Measurements from ENCODE around the gene TTC34. TPM values are rescaled to one million over a fixed set of nuclear protein-coding genes. Genes with fewer than 3 reads are reported as not detected.

TTC34 gene
- total and polyA plus RNA-seq, 2 donors (not counting 1 experiment from before 2014, with no cell fraction given): 0.05 to 0.17 TPM

GRCh38 chr1:2830761-2831425 is 29.4 kb upstream of the TTC34 start:
- Histone ChIP-seq H3K4me3 (replicated peaks in 1 of 4; ENCODE audit: control extremely low read depth in 1 of 4, insufficient read depth in 1 of 4, low read depth in 3 of 4, low read length in 4 of 4) (no peak overlapping the region), H3K36me3 (ENCODE audit: control insufficient read depth, insufficient read depth, low read length) (no peaks in the 10 kb centered on the region), H3K27me3 (ENCODE audit: control insufficient read depth, insufficient read depth, low read length) (no peaks in the 10 kb centered on the region), H3K4me1 (ENCODE audit: control insufficient read depth, extremely low read depth, insufficient read depth, low read length) (no peaks in the 10 kb centered on the region), H3K9me3 (ENCODE audit: control insufficient read depth, insufficient read depth, low read depth, low read length) (no peaks in the 10 kb centered on the region), H3K79me2 (ENCODE audit: control insufficient read depth, insufficient read depth, low read length) (no peaks in the 10 kb centered on the region), H4K20me1 (ENCODE audit: control insufficient read depth, extremely low read depth, insufficient read depth, low read length) (no peaks in the 10 kb centered on the region), H2AFZ (ENCODE audit: low read length) (no peak overlapping the region), H3K27ac (ENCODE audit: insufficient read depth, low read length) (no peak overlapping the region), H3K9ac (ENCODE audit: insufficient read depth, low read length) (no peak overlapping the region), H3K4me2 (ENCODE audit: extremely low read depth, insufficient read depth, low read length) (no peak overlapping the region)
- DNase-seq (ENCODE audit: low read depth in 2 of 2): no peak
- TF ChIP-seq CTCF (conservative IDR thresholded peaks at IDR 0.05 in 1 of 2, IDR thresholded peaks at IDR 0.05 in 1 of 2; ENCODE audit: low read depth in 1 of 2, low read length in 2 of 2): no peak
- TF ChIP-seq EZH2 (IDR thresholded peaks at IDR 0.05; ENCODE audit: low read length, missing control alignments): no peak

DNA sequence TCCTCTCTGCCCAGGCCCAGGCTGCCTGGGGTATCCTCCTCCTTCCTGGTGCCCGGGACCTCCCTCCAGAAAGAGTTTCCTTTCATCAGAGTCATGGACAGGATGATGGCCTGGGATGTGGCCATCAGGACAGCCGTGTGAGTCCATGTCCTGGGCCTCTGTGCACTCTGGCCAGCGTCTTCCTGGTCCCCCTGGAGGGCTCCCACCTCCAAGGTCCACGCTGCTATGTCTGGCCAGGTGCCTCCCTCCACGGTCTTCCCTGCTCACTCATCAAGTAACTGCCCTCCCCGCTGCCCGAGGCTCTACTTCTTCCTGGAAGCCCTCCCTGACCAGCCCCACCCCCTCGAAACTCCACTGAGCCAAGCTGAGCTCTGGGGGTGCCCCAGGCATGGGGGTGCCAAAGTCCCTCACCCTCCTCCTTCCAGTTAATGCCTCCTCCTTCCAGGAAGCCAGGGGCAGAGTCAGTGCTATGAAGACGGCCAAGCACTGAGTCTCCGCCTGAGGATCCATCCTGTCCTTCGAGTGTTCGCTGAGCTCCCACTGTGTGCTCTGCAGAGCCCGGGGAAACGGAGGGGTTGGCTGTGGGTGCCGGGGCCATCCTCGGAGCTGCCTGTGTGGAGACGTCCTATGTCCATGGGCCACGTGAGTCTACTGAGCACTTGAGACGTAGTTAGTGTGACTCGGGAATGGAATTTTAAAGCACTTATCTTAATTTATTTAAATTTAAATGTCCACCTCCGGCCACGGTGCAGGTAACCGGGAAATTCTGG is 28.5 kb upstream of the TTC34 start:
- no peak for DNase-seq (ENCODE audit: low read depth in 2 of 2)

More for the DNA sequence above, 28.5 kb upstream of the TTC34 start:
- Histone ChIP-seq H3K79me2 (ENCODE audit: control insufficient read depth, insufficient read depth, low read length) (no peaks in the 10 kb centered on the region), H3K4me1 (ENCODE audit: control insufficient read depth, extremely low read depth, insufficient read depth, low read length) (no peaks in the 10 kb centered on the region), H3K9ac (ENCODE audit: insufficient read depth, low read length) (no peak overlapping the region), H3K27me3 (ENCODE audit: control insufficient read depth, insufficient read depth, low read length) (no peaks in the 10 kb centered on the region), H3K4me2 (ENCODE audit: extremely low read depth, insufficient read depth, low read length) (no peak overlapping the region), H3K27ac (ENCODE audit: insufficient read depth, low read length) (no peak overlapping the region), H3K9me3 (ENCODE audit: control insufficient read depth, insufficient read depth, low read depth, low read length) (no peaks in the 10 kb centered on the region), H3K36me3 (ENCODE audit: control insufficient read depth, insufficient read depth, low read length) (no peaks in the 10 kb centered on the region), H3K4me3 (replicated peaks in 1 of 4; ENCODE audit: control extremely low read depth in 1 of 4, insufficient read depth in 1 of 4, low read depth in 3 of 4, low read length in 4 of 4) (no peak overlapping the region), H4K20me1 (ENCODE audit: control insufficient read depth, extremely low read depth, insufficient read depth, low read length) (no peaks in the 10 kb centered on the region), H2AFZ (ENCODE audit: low read length) (no peak overlapping the region)
- TF ChIP-seq CTCF (conservative IDR thresholded peaks at IDR 0.05 in 1 of 2, IDR thresholded peaks at IDR 0.05 in 1 of 2; ENCODE audit: low read depth in 1 of 2, low read length in 2 of 2) (no peak), EZH2 (IDR thresholded peaks at IDR 0.05; ENCODE audit: low read length, missing control alignments) (no peak)

Measured in fibroblast of lung (primary cell).